ENCODE results near the gene CAPN14.

- no peak for TF ChIP-seq EZH2 (IDR thresholded peaks at IDR 0.05; ENCODE audit: borderline replicate concordance, low read length)
- TF ChIP-seq, protein P1, sequence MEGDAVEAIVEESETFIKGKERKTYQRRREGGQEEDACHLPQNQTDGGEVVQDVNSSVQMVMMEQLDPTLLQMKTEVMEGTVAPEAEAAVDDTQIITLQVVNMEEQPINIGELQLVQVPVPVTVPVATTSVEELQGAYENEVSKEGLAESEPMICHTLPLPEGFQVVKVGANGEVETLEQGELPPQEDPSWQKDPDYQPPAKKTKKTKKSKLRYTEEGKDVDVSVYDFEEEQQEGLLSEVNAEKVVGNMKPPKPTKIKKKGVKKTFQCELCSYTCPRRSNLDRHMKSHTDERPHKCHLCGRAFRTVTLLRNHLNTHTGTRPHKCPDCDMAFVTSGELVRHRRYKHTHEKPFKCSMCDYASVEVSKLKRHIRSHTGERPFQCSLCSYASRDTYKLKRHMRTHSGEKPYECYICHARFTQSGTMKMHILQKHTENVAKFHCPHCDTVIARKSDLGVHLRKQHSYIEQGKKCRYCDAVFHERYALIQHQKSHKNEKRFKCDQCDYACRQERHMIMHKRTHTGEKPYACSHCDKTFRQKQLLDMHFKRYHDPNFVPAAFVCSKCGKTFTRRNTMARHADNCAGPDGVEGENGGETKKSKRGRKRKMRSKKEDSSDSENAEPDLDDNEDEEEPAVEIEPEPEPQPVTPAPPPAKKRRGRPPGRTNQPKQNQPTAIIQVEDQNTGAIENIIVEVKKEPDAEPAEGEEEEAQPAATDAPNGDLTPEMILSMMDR (conservative IDR thresholded peaks at IDR 0.05 in 1 of 2, IDR thresholded peaks at IDR 0.05 in 1 of 2; ENCODE audit: extremely low read depth in 1 of 2, insufficient read depth in 1 of 2, low read depth in 1 of 2, low read length in 2 of 2): no peak
Observed at GRCh38 chr2:31258351-31258750, 41.0 kb upstream of the CAPN14 start.

Measured in mammary epithelial cell (primary cell).